H4 (cell line): ENCODE results near the gene PDE4C. TPM values are rescaled to one million over a fixed set of nuclear protein-coding genes. Genes with fewer than 3 reads are reported as not detected.
A peak's percentile ranks its signal among the peaks of the same experiment; 100 is the strongest.

Experiments used
- DNase-seq: peaks from one replicate; pipeline ENCODE4 v3.0.0-alpha.2; 2015; ENCODE audit warnings: low spot score
- total RNA-seq: library from RNA; depleted of rRNA; stranded (reverse); fragments of >200 nt; shearing (Covaris generic); gene quantifications from 2 replicates; pipeline ENCODE4 v1.2.3, GENCODE V29; 2014; rRNA removed

Gene PDE4C
- 0.06 TPM in 1 of 2 replicates, not detected in the other for total RNA-seq

DNA sequence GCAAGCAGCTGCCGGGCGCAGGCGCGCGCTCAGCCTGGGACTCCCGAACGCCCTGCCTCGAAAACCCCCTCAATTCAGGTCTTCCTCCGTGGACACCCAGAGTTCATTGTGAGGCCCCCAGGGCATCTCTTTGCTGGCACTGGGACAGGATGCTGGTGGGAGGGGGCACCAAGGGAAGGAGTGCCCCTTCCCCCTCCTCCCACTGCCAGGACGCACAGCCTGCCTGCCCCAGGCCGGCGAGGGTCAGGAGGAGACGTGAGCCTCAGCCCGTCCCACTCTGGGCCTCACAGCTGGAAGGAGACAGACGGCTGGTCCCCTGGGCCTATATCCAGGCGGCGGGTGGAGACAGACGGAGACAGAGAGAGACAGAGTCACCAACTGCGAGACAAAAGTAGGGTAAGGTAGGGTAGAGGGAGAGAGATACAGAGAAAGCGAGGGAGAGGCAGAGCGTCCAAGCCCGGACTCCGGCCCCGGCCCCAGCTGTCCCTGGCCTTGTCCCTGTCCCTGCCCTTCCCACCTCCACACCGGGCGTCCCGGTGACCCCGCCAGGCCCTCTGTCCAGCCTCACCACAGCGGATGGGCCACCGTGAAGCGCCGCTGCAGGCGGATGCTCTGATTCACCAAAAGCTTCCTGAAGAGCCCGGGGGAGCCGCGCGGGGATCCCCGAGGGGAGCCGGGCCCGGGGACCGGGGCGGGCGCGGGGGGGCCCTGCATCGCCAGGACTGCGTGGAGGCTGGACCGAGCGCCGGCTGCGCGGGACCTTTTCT, at the start of gene PDE4C:
TSS of gene PDE4C (minus strand) at position 737 of the 767 bp plus-strand sequence. CDS start at position 714, 23 bp downstream.
- DNase-seq = no peak

- peak; percentile 87 for DNase-seq
Observed at GRCh38 chr19:18274781-18275356, 48.6 kb upstream of the PDE4C start.

DNA sequence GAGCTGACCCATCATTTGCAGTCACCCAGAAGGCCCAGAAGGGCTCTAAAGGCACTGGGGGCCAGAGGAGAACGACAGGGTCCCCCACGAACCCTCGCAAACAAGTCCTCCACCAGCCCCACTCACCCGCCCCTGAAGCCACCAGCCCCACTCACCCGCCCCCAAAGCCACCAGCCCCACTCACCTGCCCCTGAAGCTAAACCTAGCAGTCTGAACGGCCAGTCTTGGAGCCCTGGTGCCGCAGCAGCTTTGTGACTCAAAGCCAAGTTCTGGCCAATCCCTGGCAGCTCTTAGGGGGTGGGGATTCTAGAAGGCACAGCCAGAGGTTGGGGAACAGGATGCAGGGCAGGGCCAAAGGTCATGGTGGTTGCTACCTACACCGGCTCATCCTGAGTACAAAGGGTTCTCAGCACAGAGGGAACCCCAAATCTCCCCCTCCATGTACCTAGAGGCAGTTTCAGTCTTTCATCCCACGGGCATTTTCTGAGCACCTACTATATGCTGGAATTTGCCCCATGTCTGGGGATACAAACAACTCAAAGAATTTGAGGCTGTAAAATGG, 48.1 kb upstream of the PDE4C start, which contains the start of gene IQCN:
TSS of gene IQCN (minus strand) at position 234 of the 562 bp plus-strand sequence. CDS start 4,974 bp downstream, outside the sequence.
- DNase-seq = peak; percentile 66

- no peak for DNase-seq
Observed at GRCh38 chr19:18273561-18274218, 47.5 kb upstream of the PDE4C start.

- no peak for DNase-seq
Observed at GRCh38 chr19:18271433-18271841, 45.2 kb upstream of the PDE4C start.

GRCh38 chr19:18270326-18270725, 44.1 kb upstream of the PDE4C start:
- DNase-seq = no peak

- DNase-seq = no peak
Observed at GRCh38 chr19:18269070-18269723, 43.0 kb upstream of the PDE4C start.

DNA sequence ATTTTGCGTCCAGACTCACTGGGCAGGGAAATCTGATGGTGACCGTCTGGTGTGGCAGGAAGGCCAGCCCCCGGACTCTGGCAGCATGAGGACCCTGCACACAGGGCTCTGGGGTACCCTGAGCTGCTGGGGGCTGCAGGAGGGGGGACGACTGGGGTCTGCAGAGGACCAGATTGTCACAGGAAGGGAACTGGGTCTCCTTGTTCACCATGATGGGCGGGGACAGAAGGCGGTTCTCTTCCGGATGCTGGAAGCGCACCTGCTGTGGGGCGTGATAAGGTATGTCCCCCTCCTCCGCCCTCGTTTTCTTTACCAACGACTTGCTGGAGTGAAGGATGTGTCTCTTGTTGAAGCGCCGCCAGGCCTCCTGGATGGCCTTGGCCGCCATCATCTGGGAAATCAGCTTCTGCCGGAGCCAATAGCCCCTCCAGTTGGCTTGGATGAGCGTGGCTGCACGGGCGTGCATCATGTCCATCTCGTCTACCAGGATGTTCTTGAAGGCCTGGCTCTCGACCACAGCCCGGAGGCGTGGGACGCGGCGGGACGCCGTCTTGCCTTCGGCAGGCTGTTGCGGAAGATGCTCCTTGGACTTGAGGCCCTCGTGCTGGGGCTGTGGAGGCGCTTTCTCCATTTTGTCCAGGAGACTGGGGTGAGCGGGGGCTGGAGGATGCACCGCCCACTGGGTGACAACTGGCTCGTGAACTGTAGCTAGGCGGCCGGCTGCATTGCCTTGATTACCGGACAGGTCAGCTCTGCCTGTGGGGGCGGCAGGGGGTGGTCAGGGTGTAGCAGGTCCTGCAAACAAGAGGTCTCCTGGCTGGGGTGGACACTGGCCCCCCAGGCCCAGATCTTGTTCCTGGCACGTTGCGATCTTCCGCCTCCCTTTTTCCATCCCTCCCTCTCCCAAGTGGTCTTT, 40.8 kb upstream of the PDE4C start:
- DNase-seq = no peak

DNA sequence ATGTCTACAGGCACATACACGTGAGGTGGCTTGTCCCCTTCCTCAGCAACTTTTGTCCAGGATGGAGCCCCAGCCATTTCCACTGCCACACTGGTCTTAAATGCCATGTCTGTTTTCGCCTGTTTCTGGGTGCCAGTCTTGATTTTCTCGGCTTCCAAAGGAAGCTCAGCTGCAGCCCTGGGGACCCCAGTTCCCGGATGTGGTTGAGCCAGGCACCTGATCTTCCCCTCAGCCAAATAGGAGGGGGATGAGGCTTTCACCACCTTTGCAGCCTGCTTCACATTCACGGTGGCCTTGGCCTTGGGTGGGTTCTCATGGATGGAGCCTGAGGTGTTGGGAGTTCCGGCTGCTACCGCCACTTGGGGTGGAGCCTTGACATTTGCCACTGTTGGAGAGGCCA, 39.3 kb upstream of the PDE4C start:
- no peak for DNase-seq

GRCh38 chr19:18264971-18265540, 38.8 kb upstream of the PDE4C start:
- DNase-seq = no peak

DNA sequence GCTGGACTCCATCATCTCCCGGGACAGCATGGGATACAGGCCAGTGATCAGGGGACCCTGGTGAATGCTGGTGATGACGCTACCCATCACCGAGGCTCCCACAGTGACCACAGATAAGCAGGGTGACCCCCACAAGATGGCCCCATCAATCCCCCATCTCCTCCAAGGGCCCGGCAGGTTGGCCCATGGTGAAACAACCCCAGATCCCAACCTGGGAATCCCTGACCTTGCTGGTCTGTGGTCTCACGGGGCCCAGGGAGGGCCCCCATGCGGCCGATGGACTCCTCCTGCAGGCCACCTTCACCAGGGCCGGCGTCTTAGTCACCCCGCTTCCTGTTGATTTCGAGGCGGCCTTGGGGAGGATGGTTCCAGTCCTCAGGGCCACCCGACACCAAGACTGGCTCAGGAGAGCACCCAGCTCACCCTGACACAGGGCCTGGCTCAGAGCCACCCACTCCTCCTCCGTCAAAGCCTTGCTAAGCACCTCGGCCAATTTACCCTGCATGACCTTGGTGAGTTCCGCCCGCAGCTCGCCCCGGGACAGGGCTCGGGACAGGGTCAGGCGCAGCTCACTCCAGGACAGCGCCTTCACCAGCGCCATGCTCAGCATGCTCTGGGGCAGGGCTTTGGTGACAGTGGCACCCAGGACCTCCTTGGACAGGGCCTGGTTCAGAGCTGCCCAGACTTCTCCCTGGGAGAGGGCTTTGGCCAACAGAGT, 38.1 kb upstream of the PDE4C start:
- DNase-seq = no peak

DNA sequence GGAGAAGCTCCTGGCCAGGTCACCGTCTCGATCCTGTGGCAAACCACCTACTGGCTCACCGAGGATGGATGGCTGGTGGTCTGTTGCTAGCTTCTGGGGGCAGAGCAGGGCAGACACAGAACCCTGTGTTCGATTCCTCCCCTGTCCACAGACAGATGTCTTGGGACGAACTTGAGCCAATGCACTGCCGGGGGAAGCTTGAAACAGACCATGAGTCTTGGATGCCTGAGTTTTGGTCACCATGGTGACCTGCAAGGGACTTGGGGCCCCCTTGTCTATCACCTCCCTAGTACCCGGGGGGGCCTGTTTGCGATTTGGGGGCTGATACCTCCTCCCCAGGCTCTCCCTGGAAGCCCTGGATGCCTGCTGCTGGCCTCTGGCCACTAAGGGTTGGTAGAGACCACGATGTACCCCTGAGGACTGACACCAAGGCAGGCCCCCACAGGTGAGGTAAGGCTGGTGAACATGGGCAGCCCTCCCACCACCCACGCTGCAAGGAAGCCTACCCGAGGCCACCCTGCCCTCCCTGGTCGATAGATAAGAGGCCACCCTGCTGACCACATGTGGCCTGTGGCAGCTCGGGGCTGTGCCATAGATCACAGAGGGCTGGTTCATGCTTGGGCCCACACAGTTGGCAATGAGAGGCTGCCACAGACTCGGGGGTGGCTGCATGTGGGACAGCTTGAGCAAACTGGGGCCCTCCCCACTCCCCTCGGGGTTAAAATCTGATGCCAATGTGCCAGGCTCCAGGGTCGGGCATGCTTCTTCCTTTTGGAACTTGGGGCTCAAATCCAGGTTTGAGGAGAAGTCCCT, 37.3 kb upstream of the PDE4C start:
- DNase-seq = no peak

- DNase-seq = no peak
Observed at GRCh38 chr19:18262917-18263316, 36.7 kb upstream of the PDE4C start.

DNA sequence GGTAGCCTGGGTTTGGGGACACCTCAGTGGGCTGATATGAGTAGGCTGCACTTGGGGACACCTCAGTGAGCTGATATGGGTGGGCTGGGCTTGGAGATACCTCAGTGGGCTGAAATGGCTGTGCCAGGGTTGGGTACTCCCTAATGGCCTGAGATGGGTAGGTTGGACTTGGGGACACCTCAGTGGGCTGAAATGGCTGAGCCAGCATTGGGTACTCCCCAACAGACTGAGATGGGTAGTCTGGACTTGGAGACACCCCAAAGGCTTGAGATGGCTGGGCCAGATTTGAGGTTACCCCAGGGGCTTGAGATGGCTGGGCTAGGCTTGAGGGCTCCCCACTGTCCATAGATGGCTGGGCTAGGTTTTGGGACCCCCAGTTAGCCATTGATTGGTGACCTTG, 35.9 kb upstream of the PDE4C start:
- no peak for DNase-seq

DNA sequence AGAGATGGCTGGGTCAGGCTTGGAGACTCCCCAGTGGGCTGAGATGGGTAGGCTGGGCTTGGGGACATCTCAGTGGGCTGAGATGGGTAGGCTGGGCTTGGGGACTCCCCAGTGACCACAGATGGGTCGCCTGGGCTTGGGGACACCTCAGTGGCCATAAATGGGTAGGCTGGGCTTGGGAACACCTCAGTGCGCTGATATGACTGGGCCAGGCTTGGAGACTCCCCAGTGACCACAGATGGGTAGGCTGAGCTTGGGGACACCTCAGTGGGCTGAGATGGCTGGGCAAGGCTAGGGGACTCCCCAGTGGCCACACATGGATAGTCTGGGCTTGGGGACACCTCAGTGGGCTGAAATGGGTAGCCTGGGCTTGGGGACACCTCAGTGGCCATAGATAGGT, 35.2 kb upstream of the PDE4C start:
- no peak for DNase-seq

- DNase-seq = no peak
Observed at GRCh38 chr19:18259893-18260292, 33.7 kb upstream of the PDE4C start.

DNA sequence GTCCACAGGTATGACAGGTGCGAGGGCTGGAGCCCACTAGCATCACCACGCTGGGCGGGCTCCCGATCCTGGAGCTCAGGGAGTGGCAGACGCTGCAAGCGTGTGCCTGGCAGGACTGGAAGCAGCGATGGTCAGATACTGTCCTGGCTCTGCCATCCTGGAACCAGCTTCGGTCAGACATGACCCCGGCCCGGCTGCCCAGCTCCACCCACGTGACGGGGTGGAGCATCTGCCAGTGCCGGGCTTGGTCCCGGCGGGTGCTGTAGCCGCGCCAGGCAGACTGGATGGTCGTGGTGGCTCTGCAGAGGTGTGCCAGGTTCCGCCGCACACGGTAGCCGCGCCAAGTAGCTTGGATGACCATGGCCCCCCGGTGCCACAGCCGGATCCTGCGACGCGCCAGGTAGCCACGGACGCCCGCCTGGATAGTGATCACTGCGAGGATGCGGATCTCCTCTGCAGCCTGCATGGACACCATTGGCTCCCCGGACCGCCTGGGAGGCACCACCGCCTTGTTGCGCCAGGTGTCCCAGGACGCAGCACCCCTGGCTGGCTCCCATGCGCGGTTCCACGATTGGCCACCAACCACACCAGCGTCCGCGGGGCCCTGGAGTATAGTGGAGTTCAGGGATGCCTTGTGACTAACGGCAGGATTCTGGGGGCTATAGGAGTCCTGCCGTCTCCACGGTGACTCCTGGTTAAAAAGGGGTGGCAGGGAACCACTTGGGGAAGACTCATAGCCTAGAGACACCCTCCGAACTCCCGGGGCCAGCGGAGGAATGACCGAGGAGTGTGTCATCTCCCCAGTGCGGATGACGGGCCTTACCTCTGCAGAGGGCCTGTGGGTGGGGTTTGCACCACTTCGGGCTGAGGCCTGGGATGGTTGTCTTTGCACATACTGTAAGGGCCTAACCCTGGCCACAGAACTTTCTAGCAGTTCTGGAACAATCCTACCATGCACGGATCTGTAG, 31.5 kb upstream of the PDE4C start:
- DNase-seq = no peak
